Measurements from ENCODE around the gene TBC1D20. TPM values are rescaled to one million over a fixed set of nuclear protein-coding genes. Genes with fewer than 3 reads are reported as not detected.
"Not testable (repeated sequence)": the region's sequence is repeated elsewhere in the genome, so short reads cannot be mapped to it uniquely, and the experiment has no call there.

The TBC1D20 gene
- total RNA-seq, 1 experiment from 2014 or later: 13.3 TPM

GRCh38 chr20:401682-402495, 60.4 kb downstream of the TBC1D20 start:
- no peak for DNase-seq (ENCODE audit: low read depth)

GRCh38 chr20:400454-401275, 61.7 kb downstream of the TBC1D20 start:
- no peak for DNase-seq (ENCODE audit: low read depth)

GRCh38 chr20:400128-400453, 62.2 kb downstream of the TBC1D20 start:
- no peak for DNase-seq (ENCODE audit: low read depth)

GRCh38 chr20:399182-399707, 63.1 kb downstream of the TBC1D20 start:
- no peak for DNase-seq (ENCODE audit: low read depth)

GRCh38 chr20:397432-398237, 64.7 kb downstream of the TBC1D20 start:
- DNase-seq (ENCODE audit: low read depth): no peak

- DNase-seq (ENCODE audit: low read depth): no peak
Measured at GRCh38 chr20:396619-397431, 65.5 kb downstream of the TBC1D20 start.

- no peak for DNase-seq (ENCODE audit: low read depth)
Measured at GRCh38 chr20:396252-396618, 66.1 kb downstream of the TBC1D20 start.

GRCh38 chr20:393296-393695, 69.0 kb downstream of the TBC1D20 start:
- DNase-seq (ENCODE audit: low read depth): not testable (repeated sequence)

GRCh38 chr20:391041-391711, 71.2 kb downstream of the TBC1D20 start:
- no peak for DNase-seq (ENCODE audit: low read depth)

GRCh38 chr20:389220-389619, 73.1 kb downstream of the TBC1D20 start:
- no peak for DNase-seq (ENCODE audit: low read depth)

- DNase-seq (ENCODE audit: low read depth): no peak
Measured at GRCh38 chr20:388034-388994, 74.0 kb downstream of the TBC1D20 start.

GRCh38 chr20:387520-387919, 74.8 kb downstream of the TBC1D20 start:
- DNase-seq (ENCODE audit: low read depth): no peak

- not testable (repeated sequence) for DNase-seq (ENCODE audit: low read depth)
Measured at GRCh38 chr20:386634-387033, 75.7 kb downstream of the TBC1D20 start.

Other genes starting within 250 kb of the TBC1D20 start
- gene DEFB129, start 235.3 kb downstream of the TBC1D20 start, total RNA-seq (2014; rRNA removed; shearing (Covaris generic)): not detected in 2 replicates
- not detected in 2 replicates for gene DEFB132, start 204.8 kb downstream of the TBC1D20 start, total RNA-seq (2014; rRNA removed; shearing (Covaris generic))
- 0.51 and 0.57 TPM in 2 replicates for gene C20orf96, start 171.8 kb downstream of the TBC1D20 start, total RNA-seq (2014; rRNA removed; shearing (Covaris generic))
- 14.3 and 15.8 TPM in 2 replicates for gene ZCCHC3, start 165.0 kb downstream of the TBC1D20 start, total RNA-seq (2014; rRNA removed; shearing (Covaris generic))
- gene SOX12, start 137.0 kb downstream of the TBC1D20 start, total RNA-seq (2014; rRNA removed; shearing (Covaris generic)): 1.1 and 1.5 TPM in 2 replicates
- gene NRSN2, start 115.4 kb downstream of the TBC1D20 start, total RNA-seq (2014; rRNA removed; shearing (Covaris generic)): 19.2 and 19.3 TPM in 2 replicates
- gene TRIB3, start 81.8 kb downstream of the TBC1D20 start, total RNA-seq (2014; rRNA removed; shearing (Covaris generic)): 11.2 and 16.3 TPM in 2 replicates
- 42.5 and 42.9 TPM in 2 replicates for gene RBCK1, start 54.2 kb downstream of the TBC1D20 start, total RNA-seq (2014; rRNA removed; shearing (Covaris generic))
- 123 and 154 TPM in 2 replicates for gene CSNK2A1, start 81.3 kb upstream of the TBC1D20 start, total RNA-seq (2014; rRNA removed; shearing (Covaris generic))
- gene TCF15, start 147.8 kb upstream of the TBC1D20 start, total RNA-seq (2014; rRNA removed; shearing (Covaris generic)): 0.18 and 1.0 TPM in 2 replicates
- gene SRXN1, start 190.7 kb upstream of the TBC1D20 start, total RNA-seq (2014; rRNA removed; shearing (Covaris generic)): 66.1 and 77.0 TPM in 2 replicates
- gene SCRT2, start 213.3 kb upstream of the TBC1D20 start, total RNA-seq (2014; rRNA removed; shearing (Covaris generic)): not detected in 2 replicates